HAP-1 (cell line): ENCODE results near the gene SYK.
"Not testable (repeated sequence)": the region's sequence is repeated elsewhere in the genome, so short reads cannot be mapped to it uniquely, and the experiment has no call there.

Source experiments
- DNase-seq, 2 experiments: peaks; one replicate each; pipeline ENCODE4 v3.0.0-alpha.2; 2016 to 2020; ENCODE audit warnings: low spot score in 2 of 2
- H3K27me3 ChIP-seq: fragments of 250-450 bp; sonication (Bioruptor Pico); 2 replicates; pipeline ENCODE4 v1.5.1; 2020; ENCODE audit warnings: low read depth, mild to moderate bottlenecking, moderate library complexity
- H3K36me3 ChIP-seq: fragments of 250-450 bp; sonication (Bioruptor Pico); replicated peaks from 2 replicates; pipeline ENCODE4 v1.5.1; 2020; ENCODE audit warnings: mild to moderate bottlenecking
- H3K4me1 ChIP-seq: fragments of 250-450 bp; sonication (Bioruptor Pico); 2 replicates; pipeline ENCODE4 v1.5.1; 2020; ENCODE audit warnings: mild to moderate bottlenecking
- H3K4me3 ChIP-seq: fragments of 250-450 bp; sonication (Bioruptor Pico); 2 replicates; pipeline ENCODE4 v1.5.1; 2020; ENCODE audit warnings: mild to moderate bottlenecking, moderate library complexity
- H3K9me3 ChIP-seq: fragments of 250-450 bp; sonication (Bioruptor Pico); 2 replicates; pipeline ENCODE4 v1.5.1; 2020; ENCODE audit warnings: mild to moderate bottlenecking, moderate library complexity
- in situ Hi-C: fragments of 300-500 bp; cut with MboI; formaldehyde crosslinking; loops from 3 replicates; pipeline ENCODE4 v1.14.3; 2020; ENCODE audit warnings: low sequenced_read_pairs, inconsistent platforms, mixed read lengths

SYK gene

GRCh38 chr9:90821236-90821635, 19.6 kb downstream of the SYK start:
- H3K36me3 ChIP-seq, H3K27me3 ChIP-seq, H3K4me1 ChIP-seq, H3K4me3 ChIP-seq, DNase-seq, in situ Hi-C loops, H3K9me3 ChIP-seq: not testable (repeated sequence)

GRCh38 chr9:90821697-90822096, 20.1 kb downstream of the SYK start:
- no peaks in the 10 kb centered on the region for H3K9me3 ChIP-seq
- no peaks in the 10 kb centered on the region for H3K4me1 ChIP-seq
- DNase-seq: no peak
- in situ Hi-C loops: no loop called here
- H3K4me3 ChIP-seq: no peak overlapping the region
- no peaks in the 10 kb centered on the region for H3K27me3 ChIP-seq
- no peaks in the 10 kb centered on the region for H3K36me3 ChIP-seq

GRCh38 chr9:90822866-90823265, 21.2 kb downstream of the SYK start:
- no peak for DNase-seq
- in situ Hi-C loops: no loop called here
- H3K4me1 ChIP-seq: no peaks in the 10 kb centered on the region
- no peaks in the 10 kb centered on the region for H3K27me3 ChIP-seq
- H3K36me3 ChIP-seq: no peaks in the 10 kb centered on the region
- H3K4me3 ChIP-seq: no peak overlapping the region
- no peaks in the 10 kb centered on the region for H3K9me3 ChIP-seq

GRCh38 chr9:90825586-90825985, 24.0 kb downstream of the SYK start:
- Histone ChIP-seq H3K27me3 (no peaks in the 10 kb centered on the region), H3K36me3 (no peaks in the 10 kb centered on the region), H3K4me3 (no peak overlapping the region), H3K9me3 (no peaks in the 10 kb centered on the region), H3K4me1 (no peaks in the 10 kb centered on the region)
- no peak for DNase-seq
- in situ Hi-C loops: no loop called here

GRCh38 chr9:90826326-90827020, 24.9 kb downstream of the SYK start:
- H3K4me3 ChIP-seq: no peak overlapping the region
- H3K4me1 ChIP-seq: no peaks in the 10 kb centered on the region

GRCh38 chr9:90827181-90827871, 25.7 kb downstream of the SYK start:
- Histone ChIP-seq H3K4me3 (no peak overlapping the region), H3K9me3 (no peaks in the 10 kb centered on the region), H3K27me3 (no peaks in the 10 kb centered on the region), H3K4me1 (no peaks in the 10 kb centered on the region), H3K36me3 (no peaks in the 10 kb centered on the region)
- in situ Hi-C loops: no loop called here
- DNase-seq: no peak

More at GRCh38 chr9:90826326-90827020, 24.9 kb downstream of the SYK start:
- Histone ChIP-seq H3K9me3 (no peaks in the 10 kb centered on the region), H3K27me3 (no peaks in the 10 kb centered on the region), H3K36me3 (no peaks in the 10 kb centered on the region)
- in situ Hi-C loops: no loop called here
- no peak for DNase-seq

- H3K4me3 ChIP-seq: no peak overlapping the region
- no peak for DNase-seq
- no peaks in the 10 kb centered on the region for H3K27me3 ChIP-seq
- no peaks in the 10 kb centered on the region for H3K36me3 ChIP-seq
- no peaks in the 10 kb centered on the region for H3K4me1 ChIP-seq
- no peaks in the 10 kb centered on the region for H3K9me3 ChIP-seq
- in situ Hi-C loops: no loop called here
These were observed 28.4 kb downstream of the SYK start for GRCh38 chr9:90830051-90830450.

GRCh38 chr9:90830977-90831376, 29.4 kb downstream of the SYK start:
- in situ Hi-C loops: no loop called here
- Histone ChIP-seq H3K9me3 (no peaks in the 10 kb centered on the region), H3K36me3 (no peaks in the 10 kb centered on the region), H3K4me1 (no peaks in the 10 kb centered on the region), H3K27me3 (no peaks in the 10 kb centered on the region), H3K4me3 (no peak overlapping the region)
- no peak for DNase-seq

DNA sequence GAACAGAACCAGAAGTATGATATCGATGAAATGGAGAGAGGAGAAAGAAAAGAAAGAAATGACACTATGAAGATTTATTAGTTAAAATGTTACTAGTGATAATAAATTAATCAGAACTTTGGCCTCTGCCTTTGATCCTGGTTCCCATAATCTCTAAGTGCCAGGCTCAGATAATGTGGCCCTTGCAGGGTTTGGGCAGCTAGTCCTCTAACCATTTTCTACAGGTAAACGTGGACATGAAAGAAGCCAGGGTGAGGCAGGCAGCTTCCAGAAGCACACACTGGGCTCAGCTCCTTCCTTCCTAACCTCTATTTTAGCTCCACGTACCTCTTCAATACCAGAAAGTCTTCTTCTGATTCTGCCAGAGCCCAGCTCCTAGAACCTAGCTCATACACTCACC, 30.6 kb downstream of the SYK start:
- no peak for DNase-seq
- Histone ChIP-seq H3K36me3 (no peaks in the 10 kb centered on the region), H3K27me3 (no peaks in the 10 kb centered on the region), H3K4me1 (no peaks in the 10 kb centered on the region), H3K4me3 (no peak overlapping the region), H3K9me3 (no peaks in the 10 kb centered on the region)
- in situ Hi-C loops: no loop called here

GRCh38 chr9:90834828-90835595, 33.4 kb downstream of the SYK start:
- in situ Hi-C loops: no loop called here
- H3K27me3 ChIP-seq: no peaks in the 10 kb centered on the region
- H3K36me3 ChIP-seq: no peaks in the 10 kb centered on the region
- no peaks in the 10 kb centered on the region for H3K4me1 ChIP-seq
- no peak overlapping the region for H3K4me3 ChIP-seq
- H3K9me3 ChIP-seq: no peaks in the 10 kb centered on the region
- DNase-seq: no peak

DNA sequence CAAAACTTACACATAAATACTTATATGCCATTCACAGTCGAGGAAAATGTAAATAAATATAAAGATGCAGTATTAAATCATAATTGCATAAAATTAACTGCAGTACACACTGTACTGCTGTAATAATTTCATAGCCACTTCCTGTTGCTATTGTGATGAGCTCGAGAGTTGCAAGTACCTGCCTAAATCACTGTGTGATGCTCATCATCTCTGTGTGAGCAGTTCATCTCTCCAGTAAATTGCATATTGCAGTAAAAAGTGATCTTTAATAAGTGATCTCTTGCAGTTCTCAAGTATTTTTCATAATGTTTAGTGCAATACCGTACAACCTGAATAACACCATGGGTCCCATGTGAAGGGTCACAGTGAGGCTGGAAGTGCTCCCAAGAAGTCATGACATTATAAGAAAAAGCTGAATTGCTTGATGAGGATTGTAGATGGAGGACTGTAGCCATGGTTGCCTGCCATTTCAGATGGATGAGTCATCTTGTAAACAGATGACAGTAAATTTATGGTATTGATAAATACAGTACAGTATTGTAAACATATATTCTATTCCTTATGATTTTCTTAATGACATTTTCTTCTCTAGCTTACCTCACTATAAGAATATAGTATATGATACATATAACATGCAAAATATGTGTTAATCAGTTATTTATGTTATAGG, 34.9 kb downstream of the SYK start:
- no peak for DNase-seq
- Histone ChIP-seq H3K9me3 (no peaks in the 10 kb centered on the region), H3K4me1 (no peaks in the 10 kb centered on the region), H3K4me3 (no peak overlapping the region), H3K27me3 (no peaks in the 10 kb centered on the region), H3K36me3 (no peaks in the 10 kb centered on the region)
- in situ Hi-C loops: no loop called here

DNA sequence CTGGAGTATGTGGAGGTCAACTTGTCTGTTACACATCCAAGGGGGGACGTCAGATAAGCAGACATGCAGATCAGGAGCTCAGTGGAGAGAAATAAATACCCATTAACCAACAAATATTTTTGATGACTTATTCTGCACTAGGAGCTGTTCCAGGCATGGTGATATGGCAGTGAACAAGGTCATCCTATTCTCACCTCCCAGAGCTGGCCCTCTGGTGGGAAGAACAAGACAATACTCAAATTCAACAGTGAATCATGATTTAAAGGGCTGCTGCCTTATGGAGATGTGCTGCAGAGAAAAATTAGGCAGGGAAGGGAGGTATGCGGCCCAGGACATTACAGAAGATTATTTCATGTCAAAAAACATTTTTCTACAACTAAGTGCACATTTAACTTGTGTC, 36.5 kb downstream of the SYK start:
- no peak overlapping the region for H3K4me3 ChIP-seq
- H3K4me1 ChIP-seq: no peaks in the 10 kb centered on the region
- DNase-seq: no peak
- no peaks in the 10 kb centered on the region for H3K27me3 ChIP-seq
- in situ Hi-C loops: no loop called here
- no peaks in the 10 kb centered on the region for H3K36me3 ChIP-seq
- H3K9me3 ChIP-seq: no peaks in the 10 kb centered on the region

DNA sequence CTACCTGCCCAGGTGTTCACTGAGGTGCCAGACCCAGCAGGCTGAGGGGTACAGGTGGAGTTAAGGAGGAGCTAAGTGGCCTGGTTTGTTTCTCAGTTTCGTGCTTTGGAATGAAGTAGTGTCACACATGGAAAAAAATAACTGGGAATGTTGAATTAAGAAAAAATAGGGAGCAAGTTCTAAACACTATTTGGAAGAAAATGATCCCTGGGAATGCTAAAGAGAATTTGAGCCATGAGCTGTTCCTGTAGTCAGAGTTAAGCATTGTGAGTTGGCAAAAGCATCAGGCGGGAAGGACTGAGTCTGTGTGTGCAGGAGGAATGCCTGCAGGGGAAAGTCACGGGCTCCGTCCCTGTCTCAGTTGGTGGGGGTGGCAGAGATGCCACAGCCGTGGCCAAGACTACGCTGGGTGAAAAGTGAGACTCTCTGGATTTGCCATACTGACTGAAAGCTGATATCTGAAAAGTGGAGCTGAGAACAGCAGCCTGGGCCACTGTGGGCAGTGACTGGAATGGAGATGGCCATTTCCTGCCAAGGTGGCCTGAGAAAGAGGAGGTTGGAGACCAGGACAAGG, 37.0 kb downstream of the SYK start:
- H3K4me3 ChIP-seq: no peak overlapping the region
- DNase-seq: no peak
- no peaks in the 10 kb centered on the region for H3K27me3 ChIP-seq
- in situ Hi-C loops: no loop called here
- H3K9me3 ChIP-seq: no peaks in the 10 kb centered on the region
- no peaks in the 10 kb centered on the region for H3K4me1 ChIP-seq
- H3K36me3 ChIP-seq: no peaks in the 10 kb centered on the region
